ENCODE results near the gene DISP2. TPM values are rescaled to one million over a fixed set of nuclear protein-coding genes. Genes with fewer than 3 reads are reported as not detected.

DISP2 gene
- total RNA-seq, 1 experiment from 2014 or later, result 1.3 TPM

GRCh38 chr15:40369971-40370370 is 12.0 kb downstream of the DISP2 start:
- Mint-ChIP-seq H3K9me3 (peaks cover 0 to 2% of the 10 kb centered on the region in 2 experiments; a peak in 1 of 5 replicates), H3K27me3 (ENCODE audit: low read depth) (peaks cover 51% of the 10 kb centered on the region)
- no peak for DNase-seq

More at GRCh38 chr15:40369971-40370370, 12.0 kb downstream of the DISP2 start:
- H2BK5ac ChIP-seq (ENCODE audit: insufficient read length, low read length), result no peak overlapping the region
- H3K27me3 ChIP-seq (ENCODE audit: insufficient read depth, low read length), result no peaks in the 10 kb centered on the region; the same call in 1 of the 2 replicates
- H3K9me3 ChIP-seq (ENCODE audit: control insufficient read depth, low read depth, low read length), result no peaks in the 10 kb centered on the region
- H3K4me1 Mint-ChIP-seq, result peaks cover 23 to 24% of the 10 kb centered on the region in 2 experiments
- WGBS (ENCODE audit: extremely low coverage, insufficient read length, low lambda C conversion rate), result no CpG with 5 or more reads among the region's 13 CpGs
- H2BK120ac ChIP-seq (ENCODE audit: low read depth, low read length, poor library complexity, severe bottlenecking), result no peak overlapping the region
- no peak overlapping the region for H4K8ac ChIP-seq (replicated peaks; ENCODE audit: insufficient read length, low read depth, low read length)
- no peak overlapping the region for H3K56ac ChIP-seq (ENCODE audit: insufficient read length, low read depth, low read length)
- no peak overlapping the region for H4K91ac ChIP-seq (ENCODE audit: insufficient read length, low read depth, low read length)
- H3K9ac ChIP-seq (ENCODE audit: extremely low read depth, insufficient read length, low read length), result no peak overlapping the region
- H3K4me2 ChIP-seq (ENCODE audit: insufficient read depth, insufficient read length, low read length), result no peak overlapping the region
- H2AK5ac ChIP-seq (ENCODE audit: insufficient read length, low read length), result no peak overlapping the region
- TF ChIP-seq, protein P1, sequence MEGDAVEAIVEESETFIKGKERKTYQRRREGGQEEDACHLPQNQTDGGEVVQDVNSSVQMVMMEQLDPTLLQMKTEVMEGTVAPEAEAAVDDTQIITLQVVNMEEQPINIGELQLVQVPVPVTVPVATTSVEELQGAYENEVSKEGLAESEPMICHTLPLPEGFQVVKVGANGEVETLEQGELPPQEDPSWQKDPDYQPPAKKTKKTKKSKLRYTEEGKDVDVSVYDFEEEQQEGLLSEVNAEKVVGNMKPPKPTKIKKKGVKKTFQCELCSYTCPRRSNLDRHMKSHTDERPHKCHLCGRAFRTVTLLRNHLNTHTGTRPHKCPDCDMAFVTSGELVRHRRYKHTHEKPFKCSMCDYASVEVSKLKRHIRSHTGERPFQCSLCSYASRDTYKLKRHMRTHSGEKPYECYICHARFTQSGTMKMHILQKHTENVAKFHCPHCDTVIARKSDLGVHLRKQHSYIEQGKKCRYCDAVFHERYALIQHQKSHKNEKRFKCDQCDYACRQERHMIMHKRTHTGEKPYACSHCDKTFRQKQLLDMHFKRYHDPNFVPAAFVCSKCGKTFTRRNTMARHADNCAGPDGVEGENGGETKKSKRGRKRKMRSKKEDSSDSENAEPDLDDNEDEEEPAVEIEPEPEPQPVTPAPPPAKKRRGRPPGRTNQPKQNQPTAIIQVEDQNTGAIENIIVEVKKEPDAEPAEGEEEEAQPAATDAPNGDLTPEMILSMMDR (conservative IDR thresholded peaks at IDR 0.05), result no peak
- H3K23ac ChIP-seq (ENCODE audit: insufficient read length, low read depth, low read length), result no peak overlapping the region
- no peaks in the 10 kb centered on the region for H3K36me3 Mint-ChIP-seq (ENCODE audit: insufficient read depth in 1 of 3, low read depth in 3 of 3)
- H3K4me3 Mint-ChIP-seq, result no peak overlapping the region
- H3K79me2 ChIP-seq (ENCODE audit: insufficient read depth, low read length), result no peaks in the 10 kb centered on the region
- H2BK20ac ChIP-seq (ENCODE audit: low read depth, low read length, poor library complexity, severe bottlenecking), result no peak overlapping the region
- no peak overlapping the region for H3K27ac Mint-ChIP-seq
- H3K23me2 ChIP-seq (ENCODE audit: insufficient read length, low read depth, low read length, poor library complexity, severe bottlenecking), result no peaks in the 10 kb centered on the region
- H4K20me1 ChIP-seq (ENCODE audit: control insufficient read depth, insufficient read depth, insufficient read length), result no peaks in the 10 kb centered on the region
- H3K4ac ChIP-seq (ENCODE audit: low read depth, low read length), result no peak overlapping the region
- H2BK12ac ChIP-seq (ENCODE audit: insufficient read length, low read depth, low read length), result no peak overlapping the region
- no peak overlapping the region for H3K18ac ChIP-seq (ENCODE audit: insufficient read length, low read depth, low read length)
- no peak overlapping the region for H3T11ph ChIP-seq (ENCODE audit: low read length)
- no peak overlapping the region for H4K5ac ChIP-seq (ENCODE audit: insufficient read length, low read depth, low read length)
- H3K14ac ChIP-seq (ENCODE audit: insufficient read depth, low read length), result no peak overlapping the region
- H2BK15ac ChIP-seq (ENCODE audit: low read depth, low read length), result no peak overlapping the region
- no peak overlapping the region for H2AFZ ChIP-seq (ENCODE audit: low read length)
- H3K4me1 ChIP-seq (ENCODE audit: insufficient read depth, low read length), result peaks cover 6% of the 10 kb centered on the region; the same call in 1 of the 2 replicates
- H3K27ac ChIP-seq (ENCODE audit: insufficient read length, low read depth, low read length), result no peak overlapping the region
- H3K79me1 ChIP-seq (ENCODE audit: insufficient read depth, low read depth, low read length, poor library complexity, severe bottlenecking), result no peaks in the 10 kb centered on the region
